Measurements from ENCODE around the gene PLEKHB2.

DNA sequence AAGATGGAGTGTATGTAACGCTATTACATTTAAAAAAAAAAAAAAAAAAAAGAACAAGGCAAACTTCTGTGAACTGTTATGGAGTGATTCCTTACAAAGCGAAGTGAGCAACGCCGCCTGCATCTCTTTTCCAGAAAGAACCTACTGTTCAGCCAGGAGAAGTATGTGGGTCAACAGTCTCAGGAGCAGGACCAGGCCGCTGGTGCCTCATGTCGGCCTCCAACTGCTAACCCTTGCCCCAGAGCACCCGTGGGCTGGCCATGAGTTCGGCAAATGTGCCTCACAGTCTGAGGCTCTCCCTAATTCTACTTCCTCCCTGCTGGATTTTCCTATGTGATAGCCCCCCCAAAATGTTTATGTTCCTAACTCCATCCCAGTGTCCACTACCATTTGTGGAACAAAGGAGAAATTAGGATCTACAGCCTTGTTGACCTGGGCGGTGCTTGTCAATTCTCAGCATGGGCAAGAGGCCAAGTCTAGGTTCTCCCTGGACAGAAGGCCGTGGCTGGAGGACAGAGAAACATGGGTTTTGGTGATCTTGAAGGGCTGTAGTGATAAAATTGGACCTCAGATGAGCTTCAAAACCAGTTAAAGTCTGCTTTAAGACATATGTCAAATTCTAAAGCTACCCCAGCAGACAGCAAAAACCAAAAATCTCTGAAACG lies 27.8 kb upstream of the PLEKHB2 start:
- TF ChIP-seq, protein P1, sequence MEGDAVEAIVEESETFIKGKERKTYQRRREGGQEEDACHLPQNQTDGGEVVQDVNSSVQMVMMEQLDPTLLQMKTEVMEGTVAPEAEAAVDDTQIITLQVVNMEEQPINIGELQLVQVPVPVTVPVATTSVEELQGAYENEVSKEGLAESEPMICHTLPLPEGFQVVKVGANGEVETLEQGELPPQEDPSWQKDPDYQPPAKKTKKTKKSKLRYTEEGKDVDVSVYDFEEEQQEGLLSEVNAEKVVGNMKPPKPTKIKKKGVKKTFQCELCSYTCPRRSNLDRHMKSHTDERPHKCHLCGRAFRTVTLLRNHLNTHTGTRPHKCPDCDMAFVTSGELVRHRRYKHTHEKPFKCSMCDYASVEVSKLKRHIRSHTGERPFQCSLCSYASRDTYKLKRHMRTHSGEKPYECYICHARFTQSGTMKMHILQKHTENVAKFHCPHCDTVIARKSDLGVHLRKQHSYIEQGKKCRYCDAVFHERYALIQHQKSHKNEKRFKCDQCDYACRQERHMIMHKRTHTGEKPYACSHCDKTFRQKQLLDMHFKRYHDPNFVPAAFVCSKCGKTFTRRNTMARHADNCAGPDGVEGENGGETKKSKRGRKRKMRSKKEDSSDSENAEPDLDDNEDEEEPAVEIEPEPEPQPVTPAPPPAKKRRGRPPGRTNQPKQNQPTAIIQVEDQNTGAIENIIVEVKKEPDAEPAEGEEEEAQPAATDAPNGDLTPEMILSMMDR (IDR thresholded peaks at IDR 0.05), result no peak
- no peak for TF ChIP-seq POLR2A (IDR thresholded peaks at IDR 0.05)
